ENCODE results near the gene UNC5A. TPM values are rescaled to one million over a fixed set of nuclear protein-coding genes. Genes with fewer than 3 reads are reported as not detected.

Gene UNC5A
- polyA plus RNA-seq, 1 of the 3 experiments (the other 2 are of a cell fraction): 0.46 TPM

DNA sequence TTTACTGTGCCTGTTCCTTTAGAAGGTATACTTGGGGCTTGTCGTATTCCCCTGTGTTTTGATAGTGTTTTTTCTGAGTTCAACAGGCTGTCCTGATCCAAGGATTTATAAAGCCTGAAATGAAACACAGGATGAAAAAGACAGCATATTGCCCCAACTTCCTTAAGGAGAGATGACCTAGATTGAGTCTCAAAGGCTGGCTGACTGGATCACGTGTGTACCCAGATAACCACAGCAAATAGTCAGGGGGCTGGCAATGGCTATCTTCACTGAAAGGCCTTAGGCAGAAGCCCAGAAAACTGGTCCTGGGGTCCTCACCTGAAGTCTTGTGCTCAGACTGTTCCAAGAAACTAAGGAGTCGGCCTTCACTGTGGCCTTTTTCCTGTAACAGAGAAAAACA, 96.4 kb downstream of the UNC5A start (continued):
- TF ChIP-seq IRF3 (IDR thresholded peaks at IDR 0.05; ENCODE audit: low read depth, low read length) (no peak), TCF12 (IDR thresholded peaks at IDR 0.05) (no peak), MXI1 (IDR thresholded peaks at IDR 0.05; ENCODE audit: low read depth, low read length) (no peak), TAF1 (IDR thresholded peaks at IDR 0.05; ENCODE audit: borderline replicate concordance, low read depth, low read length) (no peak), FOXM1 (IDR thresholded peaks at IDR 0.05; ENCODE audit: low read depth) (no peak), FOXJ3 (CRISPR knock-in tag; IDR thresholded peaks at IDR 0.05) (no peak)
- TF ChIP-seq, protein P1, sequence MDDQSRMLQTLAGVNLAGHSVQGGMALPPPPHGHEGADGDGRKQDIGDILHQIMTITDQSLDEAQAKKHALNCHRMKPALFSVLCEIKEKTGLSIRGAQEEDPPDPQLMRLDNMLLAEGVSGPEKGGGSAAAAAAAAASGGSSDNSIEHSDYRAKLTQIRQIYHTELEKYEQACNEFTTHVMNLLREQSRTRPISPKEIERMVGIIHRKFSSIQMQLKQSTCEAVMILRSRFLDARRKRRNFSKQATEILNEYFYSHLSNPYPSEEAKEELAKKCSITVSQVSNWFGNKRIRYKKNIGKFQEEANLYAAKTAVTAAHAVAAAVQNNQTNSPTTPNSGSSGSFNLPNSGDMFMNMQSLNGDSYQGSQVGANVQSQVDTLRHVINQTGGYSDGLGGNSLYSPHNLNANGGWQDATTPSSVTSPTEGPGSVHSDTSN (IDR thresholded peaks at IDR 0.05): no peak
- TF ChIP-seq, protein P2, sequence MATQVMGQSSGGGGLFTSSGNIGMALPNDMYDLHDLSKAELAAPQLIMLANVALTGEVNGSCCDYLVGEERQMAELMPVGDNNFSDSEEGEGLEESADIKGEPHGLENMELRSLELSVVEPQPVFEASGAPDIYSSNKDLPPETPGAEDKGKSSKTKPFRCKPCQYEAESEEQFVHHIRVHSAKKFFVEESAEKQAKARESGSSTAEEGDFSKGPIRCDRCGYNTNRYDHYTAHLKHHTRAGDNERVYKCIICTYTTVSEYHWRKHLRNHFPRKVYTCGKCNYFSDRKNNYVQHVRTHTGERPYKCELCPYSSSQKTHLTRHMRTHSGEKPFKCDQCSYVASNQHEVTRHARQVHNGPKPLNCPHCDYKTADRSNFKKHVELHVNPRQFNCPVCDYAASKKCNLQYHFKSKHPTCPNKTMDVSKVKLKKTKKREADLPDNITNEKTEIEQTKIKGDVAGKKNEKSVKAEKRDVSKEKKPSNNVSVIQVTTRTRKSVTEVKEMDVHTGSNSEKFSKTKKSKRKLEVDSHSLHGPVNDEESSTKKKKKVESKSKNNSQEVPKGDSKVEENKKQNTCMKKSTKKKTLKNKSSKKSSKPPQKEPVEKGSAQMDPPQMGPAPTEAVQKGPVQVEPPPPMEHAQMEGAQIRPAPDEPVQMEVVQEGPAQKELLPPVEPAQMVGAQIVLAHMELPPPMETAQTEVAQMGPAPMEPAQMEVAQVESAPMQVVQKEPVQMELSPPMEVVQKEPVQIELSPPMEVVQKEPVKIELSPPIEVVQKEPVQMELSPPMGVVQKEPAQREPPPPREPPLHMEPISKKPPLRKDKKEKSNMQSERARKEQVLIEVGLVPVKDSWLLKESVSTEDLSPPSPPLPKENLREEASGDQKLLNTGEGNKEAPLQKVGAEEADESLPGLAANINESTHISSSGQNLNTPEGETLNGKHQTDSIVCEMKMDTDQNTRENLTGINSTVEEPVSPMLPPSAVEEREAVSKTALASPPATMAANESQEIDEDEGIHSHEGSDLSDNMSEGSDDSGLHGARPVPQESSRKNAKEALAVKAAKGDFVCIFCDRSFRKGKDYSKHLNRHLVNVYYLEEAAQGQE (IDR thresholded peaks at IDR 0.05; ENCODE audit: low read depth, low read length): no peak

DNA sequence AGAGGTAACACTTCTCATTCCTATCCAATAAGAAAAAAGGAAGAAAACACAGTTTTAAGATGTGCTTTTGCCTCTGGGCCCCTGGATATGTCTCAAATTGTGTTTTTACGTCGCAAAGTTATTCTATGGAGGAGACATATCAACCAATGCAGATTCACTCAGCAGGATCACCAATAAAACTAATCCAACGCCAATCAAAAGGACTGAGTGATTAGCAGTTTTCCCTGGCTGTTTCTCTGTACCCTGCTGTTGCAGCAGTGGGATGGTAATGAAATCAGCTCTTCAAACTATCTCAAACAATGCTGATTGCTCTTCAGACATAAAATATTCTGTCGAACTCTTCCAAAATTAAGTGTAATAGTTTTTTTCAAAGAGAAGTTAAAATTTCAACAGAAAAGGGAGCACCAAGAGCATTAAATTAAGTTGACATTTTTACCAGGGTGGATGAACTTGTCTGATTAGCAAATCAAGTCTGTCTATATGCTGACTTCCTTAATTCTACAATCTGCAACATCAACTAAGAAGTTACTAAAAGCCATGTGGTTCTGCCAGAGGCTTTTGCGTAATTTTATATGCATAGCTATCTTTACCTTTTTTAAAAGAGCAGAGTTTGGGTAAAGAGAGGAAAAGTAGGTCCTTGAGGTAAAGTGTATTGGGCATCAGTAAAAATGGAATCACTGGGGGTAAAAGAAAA, 98.5 kb downstream of the UNC5A start:
- ChIA-PET CTCF (interaction anchor here (0.5 to 1.9 kb wide), 8 partner anchors 8 to 248 kb away, joined by 3 to 5 read pairs (median 4); partner anchors contain the start of gene HK3), POLR2A (no interaction called here)
- 99% methylated on average over 5 of the region's 5 CpGs for whole genome bisulfite sequencing (ENCODE audit: low lambda C conversion rate)
- Histone ChIP-seq H3K4me3 (ENCODE audit: low read depth in 2 of 2, low read length in 1 of 2) (no peak overlapping the region), H3K4me1 (ENCODE audit: control insufficient read depth in 1 of 2, insufficient read depth in 2 of 2, low read depth in 1 of 2, low read length in 1 of 2) (no peaks in the 10 kb centered on the region; a peak in 1 of 4 replicates), H3K4me2 (no peak overlapping the region), H2AFZ (ENCODE audit: low read depth) (no peak overlapping the region), H3K27ac (ENCODE audit: low read depth in 2 of 2, low read length in 1 of 2) (no peak overlapping the region), H4K20me1 (ENCODE audit: insufficient read depth) (no peaks in the 10 kb centered on the region), H3K9me2 (no peaks in the 10 kb centered on the region), H3K79me2 (ENCODE audit: insufficient read depth) (no peaks in the 10 kb centered on the region; the same call in 1 of the 2 replicates), H3K9me3 (no peaks in the 10 kb centered on the region), H3K9ac (no peak overlapping the region), H3K36me3 (replicated peaks in 1 of 2; ENCODE audit: control insufficient read depth in 1 of 2, insufficient read depth in 2 of 2, low read length in 1 of 2) (peaks cover 55 to 57% of the 10 kb centered on the region in 2 experiments), H3F3A (replicated peaks; ENCODE audit: insufficient read depth) (no peaks in the 10 kb centered on the region), H3K27me3 (ENCODE audit: insufficient read depth) (no peaks in the 10 kb centered on the region)
- no peak for TF ChIP-seq FOXM1 (IDR thresholded peaks at IDR 0.05; ENCODE audit: low read depth)
- TF ChIP-seq, protein P3, sequence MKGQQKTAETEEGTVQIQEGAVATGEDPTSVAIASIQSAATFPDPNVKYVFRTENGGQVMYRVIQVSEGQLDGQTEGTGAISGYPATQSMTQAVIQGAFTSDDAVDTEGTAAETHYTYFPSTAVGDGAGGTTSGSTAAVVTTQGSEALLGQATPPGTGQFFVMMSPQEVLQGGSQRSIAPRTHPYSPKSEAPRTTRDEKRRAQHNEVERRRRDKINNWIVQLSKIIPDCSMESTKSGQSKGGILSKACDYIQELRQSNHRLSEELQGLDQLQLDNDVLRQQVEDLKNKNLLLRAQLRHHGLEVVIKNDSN (IDR thresholded peaks at IDR 0.05; ENCODE audit: borderline replicate concordance, low read depth): no peak
- no peak for TF ChIP-seq SIN3A (IDR thresholded peaks at IDR 0.05; ENCODE audit: borderline replicate concordance, low read depth, low read length)
- TF ChIP-seq RXRA (IDR thresholded peaks at IDR 0.05; ENCODE audit: borderline replicate concordance, low read depth): no peak
- TF ChIP-seq TEAD4 (IDR thresholded peaks at IDR 0.05; ENCODE audit: borderline replicate concordance, insufficient read depth): no peak
- no peak for TF ChIP-seq MEF2A (IDR thresholded peaks at IDR 0.05; ENCODE audit: borderline replicate concordance, low read depth)
- DNase-seq: no peak
